Adrenal gland (tissue), 12 donors: ENCODE data around the gene PES1. TPM values are rescaled to one million over a fixed set of nuclear protein-coding genes. Genes with fewer than 3 reads are reported as not detected.
"Not testable (repeated sequence)": the region's sequence is repeated elsewhere in the genome, so short reads cannot be mapped to it uniquely, and the experiment has no call there.

Experiments used
- DNase-seq, 7 donors: peaks; one replicate each; pipeline ENCODE4 v3.0.0-alpha.2; 2019 to 2020
- H3K27ac ChIP-seq, 5 donors: fragments of 200-600 bp; sonication (generic) in 4 of 5; 1 replicate in 3 of 5; 2 replicates in 2 of 5; pipeline versions ENCODE4 v1.5.1 to v1.8.0; 2016 to 2020; ENCODE audit warnings: mild to moderate bottlenecking in 1 of 5
- H3K27me3 ChIP-seq: fragments of 200-600 bp; 2 replicates; pipeline ENCODE4 v1.8.0; 2021
- H3K36me3 ChIP-seq, 2 donors: fragments of 200-600 bp; replicated peaks in 1 of 2; 1 replicate in 1 of 2; 2 replicates in 1 of 2; pipeline versions ENCODE4 v1.5.1 to v1.8.0; 2018 to 2022
- H3K4me1 ChIP-seq, 2 donors: fragments of 200-600 bp; replicated peaks in 1 of 2; 1 replicate in 1 of 2; 2 replicates in 1 of 2; pipeline versions ENCODE4 v1.5.1 to v1.8.0; 2018 to 2021
- H3K4me3 ChIP-seq, 4 donors: fragments of 200-600 bp; sonication (generic) in 3 of 4; one replicate each; pipeline ENCODE4 v1.5.1; 2016 to 2018
- H3K9me3 ChIP-seq, 3 donors: fragments of 200-600 bp; sonication (generic) in 1 of 3; replicated peaks in 1 of 3; 1 replicate in 2 of 3; 2 replicates in 1 of 3; pipeline versions ENCODE4 v1.5.1 to v1.8.0; 2016 to 2021
- POLR2A ChIP-seq, 2 donors: fragments of 450-650 bp; IDR thresholded peaks; one replicate each; pipeline ENCODE4 v1.6.1; 2017; ENCODE audit warnings: antibody characterized with exemption in 2 of 2, mild to moderate bottlenecking in 2 of 2, moderate library complexity in 1 of 2
- WGBS, 4 donors: extraction: QIAGEN DNeasy Blood & Tissue Kit in 2 of 4; methylation state at CpG; one replicate each; pipeline versions ENCODE4 v1.1.5 to v1.1.7; 2013 to 2017; 5-methylcytosine and 5-hydroxymethylcytosine counted together
- intact Hi-C, 2 donors: fragments of 100-400 bp; cut with DNase I; formaldehyde crosslinking; loops; one replicate each; pipeline versions ENCODE4 v1.14.1 to v1.15.0; 2022 to 2023
- polyA plus RNA-seq, 3 donors: library from polyadenylated mRNA; stranded (reverse); fragments of 200-250 nt in 2 of 3; fragments of 350-450 nt in 1 of 3; fragmentation: Illumina TruSeq in 1 of 3; extraction: RNeasy Lipid Tissue Mini Kit (QIAGEN cat#74804) in 1 of 3; gene quantifications; one replicate each; pipeline ENCODE4 v1.2.3, GENCODE V29; 2013 to 2014
- total RNA-seq, 9 donors: library from RNA; depleted of rRNA in 4 of 9; stranded (reverse); fragments of >200 nt in 4 of 9; fragments of 120-200 nt in 1 of 9; fragmentation: NEBNext Ultra II Directional in 1 of 9; extraction: Animal tissue kit (Norgen Biotek cat#: 25700) in 1 of 9; gene quantifications; one replicate each; pipeline versions ENCODE4 v1.1.0 to v1.2.4, GENCODE V29; 2013 to 2023
- TF ChIP-seq, protein P1 (sequence below), 6 experiments: fragments of 450-650 bp in 4 of 6; fragments of 200-600 bp in 2 of 6; sonication (generic) in 1 of 6; IDR thresholded peaks; 1 replicate in 5 of 6; 2 replicates in 1 of 6; pipeline versions ENCODE4 v1.5.1 to v1.8.0; 2016 to 2021; ENCODE audit warnings: antibody characterized with exemption in 6 of 6, mild to moderate bottlenecking in 2 of 6, moderate library complexity in 1 of 6
- donor health status: healthy with polysubstance abuse.
- donor health status: Bipolar disorder and iron deficiency.
- donor health status: DM: yes; HTN: yes; CAD: no.
- donor health status: DM: no; HTN: no; CAD: no.
- donor health status: DM: no; HTN: no; CAD: no.
- donor health status: DM: yes; HTN: yes; CAD: no.

Gene PES1
- total and polyA plus RNA-seq, 12 donors: 46.0 to 117 (median 66.0) TPM

DNA sequence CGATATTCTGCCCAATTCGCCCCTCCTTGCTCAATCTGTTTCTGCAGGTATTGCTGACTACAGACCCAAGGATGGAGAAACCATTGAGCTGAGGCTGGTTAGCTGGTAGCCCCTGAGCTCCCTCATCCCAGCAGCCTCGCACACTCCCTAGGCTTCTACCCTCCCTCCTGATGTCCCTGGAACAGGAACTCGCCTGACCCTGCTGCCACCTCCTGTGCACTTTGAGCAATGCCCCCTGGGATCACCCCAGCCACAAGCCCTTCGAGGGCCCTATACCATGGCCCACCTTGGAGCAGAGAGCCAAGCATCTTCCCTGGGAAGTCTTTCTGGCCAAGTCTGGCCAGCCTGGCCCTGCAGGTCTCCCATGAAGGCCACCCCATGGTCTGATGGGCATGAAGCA, 34.7 kb upstream of the PES1 start:
- Histone ChIP-seq H3K36me3 (peaks cover 0 to 6% of the 10 kb centered on the region in 2 donors), H3K27ac (no peak overlapping the region), H3K4me3 (no peak overlapping the region), H3K4me1 (no peaks in the 10 kb centered on the region), H3K27me3 (no peaks in the 10 kb centered on the region), H3K9me3 (no peaks in the 10 kb centered on the region)
- no peak for DNase-seq
- TF ChIP-seq POLR2A (IDR thresholded peaks at IDR 0.05): no peak
- TF ChIP-seq, protein P1, sequence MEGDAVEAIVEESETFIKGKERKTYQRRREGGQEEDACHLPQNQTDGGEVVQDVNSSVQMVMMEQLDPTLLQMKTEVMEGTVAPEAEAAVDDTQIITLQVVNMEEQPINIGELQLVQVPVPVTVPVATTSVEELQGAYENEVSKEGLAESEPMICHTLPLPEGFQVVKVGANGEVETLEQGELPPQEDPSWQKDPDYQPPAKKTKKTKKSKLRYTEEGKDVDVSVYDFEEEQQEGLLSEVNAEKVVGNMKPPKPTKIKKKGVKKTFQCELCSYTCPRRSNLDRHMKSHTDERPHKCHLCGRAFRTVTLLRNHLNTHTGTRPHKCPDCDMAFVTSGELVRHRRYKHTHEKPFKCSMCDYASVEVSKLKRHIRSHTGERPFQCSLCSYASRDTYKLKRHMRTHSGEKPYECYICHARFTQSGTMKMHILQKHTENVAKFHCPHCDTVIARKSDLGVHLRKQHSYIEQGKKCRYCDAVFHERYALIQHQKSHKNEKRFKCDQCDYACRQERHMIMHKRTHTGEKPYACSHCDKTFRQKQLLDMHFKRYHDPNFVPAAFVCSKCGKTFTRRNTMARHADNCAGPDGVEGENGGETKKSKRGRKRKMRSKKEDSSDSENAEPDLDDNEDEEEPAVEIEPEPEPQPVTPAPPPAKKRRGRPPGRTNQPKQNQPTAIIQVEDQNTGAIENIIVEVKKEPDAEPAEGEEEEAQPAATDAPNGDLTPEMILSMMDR (IDR thresholded peaks at IDR 0.05): no peak
- 91 to 95% (median 94%) methylated on average over 4 to 5 of the region's 5 CpGs for WGBS, 4 donors
- intact Hi-C loops: loop anchor here in 1 of 2 donors (10.0 kb wide), 1 partner anchor 278 kb away; no protein-coding TSS in a partner anchor

DNA sequence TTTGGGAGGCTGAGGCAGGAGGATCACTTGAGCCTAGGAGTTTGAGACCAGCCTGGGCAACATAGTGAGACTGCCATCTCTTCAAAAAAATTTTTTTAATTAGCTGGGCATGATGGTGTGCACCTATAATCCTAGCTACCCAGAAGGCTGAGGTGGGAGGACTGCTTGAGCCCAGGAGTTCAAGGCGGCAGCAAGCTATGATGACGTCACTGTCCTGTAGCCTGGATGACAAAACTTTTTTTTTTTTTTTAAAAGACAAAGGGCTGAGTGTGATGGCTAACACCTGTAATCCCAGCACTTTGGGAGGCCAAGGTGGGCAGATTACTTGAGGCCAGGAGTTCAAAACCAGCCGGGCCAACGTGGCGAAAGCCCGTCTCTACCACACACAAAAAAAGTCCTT, 28.2 kb upstream of the PES1 start:
- not testable (repeated sequence) for H3K27ac ChIP-seq, H3K4me1 ChIP-seq, H3K9me3 ChIP-seq, H3K4me3 ChIP-seq, DNase-seq, H3K27me3 ChIP-seq
- intact Hi-C loops: loop anchor here in 1 of 2 donors (10.0 kb wide), 1 partner anchor 285 kb away; no protein-coding TSS in a partner anchor
- WGBS, 4 donors: 93 to 95% (median 94%) methylated on average over 6 of the region's 6 CpGs
- peaks cover 0 to 40% of the 10 kb centered on the region in 2 donors for H3K36me3 ChIP-seq

DNA sequence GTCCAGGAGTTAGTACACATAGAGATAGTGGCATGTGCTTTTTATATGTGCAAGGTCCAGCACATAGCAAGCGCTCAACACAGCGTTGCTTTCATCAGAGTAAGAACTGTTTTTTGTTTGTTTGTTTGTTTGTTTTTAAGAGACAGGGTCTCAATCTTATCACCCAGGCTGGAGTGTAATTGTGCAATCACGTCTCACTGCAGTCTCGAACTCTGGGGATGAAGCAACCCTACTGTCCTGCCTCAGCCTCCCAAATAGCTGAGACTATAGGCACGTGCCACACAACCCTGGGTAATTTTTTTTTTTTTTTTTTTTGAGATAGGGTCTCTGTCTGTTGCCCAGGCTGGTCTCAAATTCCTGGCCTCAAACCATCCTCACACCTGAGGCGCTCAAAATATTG, 26.1 kb upstream of the PES1 start:
- H3K4me3 ChIP-seq: no peak overlapping the region
- no peak for DNase-seq
- no peaks in the 10 kb centered on the region for H3K9me3 ChIP-seq
- TF ChIP-seq, protein P1 (IDR thresholded peaks at IDR 0.05): no peak
- TF ChIP-seq POLR2A (IDR thresholded peaks at IDR 0.05): no peak
- no peak overlapping the region for H3K27ac ChIP-seq
- no peaks in the 10 kb centered on the region for H3K27me3 ChIP-seq
- H3K4me1 ChIP-seq: no peaks in the 10 kb centered on the region
- H3K36me3 ChIP-seq: peaks cover 0 to 52% of the 10 kb centered on the region in 2 donors
- intact Hi-C loops: no loop called here
- WGBS, 4 donors: 84 to 91% (median 89%) methylated on average over 6 of the region's 6 CpGs

DNA sequence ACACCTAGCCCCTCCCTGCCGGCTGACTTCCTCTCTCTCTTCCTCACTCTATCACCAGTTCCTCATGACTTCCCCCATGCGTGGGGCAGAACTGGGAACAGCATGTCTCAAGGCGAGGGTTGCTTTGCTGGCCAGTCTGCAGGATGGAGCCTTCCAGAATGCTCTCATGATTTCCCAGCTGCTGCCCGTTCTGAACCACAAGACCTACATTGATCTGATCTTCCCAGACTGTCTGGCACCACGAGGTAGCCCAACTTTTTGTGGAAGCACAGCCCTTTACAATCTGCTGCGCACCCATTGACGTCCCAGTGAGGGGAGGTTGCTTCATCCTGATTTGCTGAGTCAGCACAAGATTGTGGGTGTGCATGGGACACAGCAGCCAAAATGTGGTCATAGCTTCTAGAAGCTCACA, 23.8 kb upstream of the PES1 start:
- H3K9me3 ChIP-seq: no peaks in the 10 kb centered on the region
- no peaks in the 10 kb centered on the region for H3K4me1 ChIP-seq
- intact Hi-C loops: no loop called here
- TF ChIP-seq POLR2A (IDR thresholded peaks at IDR 0.05): no peak
- TF ChIP-seq, protein P1 (IDR thresholded peaks at IDR 0.05): no peak
- WGBS, 4 donors: 72 to 83% (median 75%) methylated on average over 7 of the region's 7 CpGs
- peaks cover 0 to 55% of the 10 kb centered on the region in 2 donors for H3K36me3 ChIP-seq
- no peaks in the 10 kb centered on the region for H3K27me3 ChIP-seq
- no peak overlapping the region for H3K4me3 ChIP-seq
- peak overlapping the region in 1 of 5 donors; percentile 47 for H3K27ac ChIP-seq
- peak in 2 of 7 donors; percentile 38 to 48 for DNase-seq

DNA sequence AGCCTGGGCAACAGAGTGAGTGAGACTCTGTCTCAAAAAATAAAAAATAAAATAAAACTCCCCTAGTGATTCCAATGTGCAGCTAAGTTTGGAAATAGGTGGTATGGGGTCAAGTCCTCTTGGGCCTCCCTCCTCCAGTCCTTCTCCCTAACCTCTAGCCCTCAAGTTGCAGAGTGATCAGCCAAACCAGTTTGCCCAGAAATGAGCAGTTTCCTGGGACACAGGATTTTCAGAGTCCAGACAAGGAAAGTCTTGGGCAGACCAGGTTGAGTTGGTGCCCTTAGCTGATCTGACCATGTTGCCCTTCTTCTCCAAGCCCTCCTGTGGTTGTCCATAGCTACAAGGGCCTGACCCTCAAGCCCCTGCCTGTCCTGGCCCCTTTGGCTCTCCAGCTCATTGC, 23.2 kb upstream of the PES1 start:
- H3K27ac ChIP-seq: peak overlapping the region in 1 of 5 donors; percentile 47
- intact Hi-C loops: no loop called here
- TF ChIP-seq, protein P1 (IDR thresholded peaks at IDR 0.05): no peak
- no peak for TF ChIP-seq POLR2A (IDR thresholded peaks at IDR 0.05)
- H3K9me3 ChIP-seq: no peaks in the 10 kb centered on the region
- peaks cover 0 to 50% of the 10 kb centered on the region in 2 donors for H3K36me3 ChIP-seq
- DNase-seq: no peak
- H3K4me1 ChIP-seq: peaks cover 2 to 4% of the 10 kb centered on the region in 2 donors
- H3K4me3 ChIP-seq: no peak overlapping the region
- no peaks in the 10 kb centered on the region for H3K27me3 ChIP-seq
